ENCODE data around the gene GPATCH2.
"Not testable (repeated sequence)": the region's sequence is repeated elsewhere in the genome, so short reads cannot be mapped to it uniquely, and the experiment has no call there.

Gene GPATCH2

GRCh38 chr1:217524787-217525520, 105.9 kb downstream of the GPATCH2 start:
- DNase-seq: no peak

- DNase-seq: not testable (repeated sequence)
Measured at GRCh38 chr1:217523921-217524320, 107.0 kb downstream of the GPATCH2 start.

- no peak for DNase-seq
Measured at GRCh38 chr1:217522277-217522676, 108.6 kb downstream of the GPATCH2 start.

GRCh38 chr1:217521317-217521716, 109.6 kb downstream of the GPATCH2 start:
- no peak for DNase-seq

- no peak for DNase-seq
Measured at GRCh38 chr1:217506878-217507277, 124.0 kb downstream of the GPATCH2 start.

GRCh38 chr1:217498209-217498608, 132.7 kb downstream of the GPATCH2 start:
- DNase-seq: no peak

GRCh38 chr1:217495249-217495648, 135.6 kb downstream of the GPATCH2 start:
- DNase-seq: no peak

- DNase-seq: no peak
Measured at GRCh38 chr1:217494767-217495166, 136.1 kb downstream of the GPATCH2 start.

GRCh38 chr1:217493290-217493689, 137.6 kb downstream of the GPATCH2 start:
- DNase-seq: no peak

GRCh38 chr1:217484871-217485270, 146.0 kb downstream of the GPATCH2 start:
- DNase-seq: no peak

GRCh38 chr1:217482356-217483102, 148.4 kb downstream of the GPATCH2 start:
- DNase-seq: peak; percentile 71

- no peak for DNase-seq
Measured at GRCh38 chr1:217478450-217478849, 152.4 kb downstream of the GPATCH2 start.

- DNase-seq: no peak
Measured at GRCh38 chr1:217472915-217473314, 158.0 kb downstream of the GPATCH2 start.

GRCh38 chr1:217471403-217471802, 159.5 kb downstream of the GPATCH2 start:
- no peak for DNase-seq

- DNase-seq: no peak
Measured at GRCh38 chr1:217469983-217470382, 160.9 kb downstream of the GPATCH2 start.

- no peak for DNase-seq
Measured at GRCh38 chr1:217465102-217465501, 165.8 kb downstream of the GPATCH2 start.

GRCh38 chr1:217462666-217463065, 168.2 kb downstream of the GPATCH2 start:
- DNase-seq: no peak

GRCh38 chr1:217462159-217462558, 168.7 kb downstream of the GPATCH2 start:
- DNase-seq: no peak

- DNase-seq: no peak
Measured at GRCh38 chr1:217457016-217457415, 173.9 kb downstream of the GPATCH2 start.

GRCh38 chr1:217456261-217456660, 174.6 kb downstream of the GPATCH2 start:
- no peak for DNase-seq

GRCh38 chr1:217453816-217454215, 177.1 kb downstream of the GPATCH2 start:
- no peak for DNase-seq

- DNase-seq: no peak
Measured at GRCh38 chr1:217449370-217449769, 181.5 kb downstream of the GPATCH2 start.

- DNase-seq: no peak
Measured at GRCh38 chr1:217443845-217444244, 187.0 kb downstream of the GPATCH2 start.

GRCh38 chr1:217437376-217437775, 193.5 kb downstream of the GPATCH2 start:
- DNase-seq: no peak

Data from stimulated activated CD4-positive, alpha-beta T cell treated with anti-CD3 and anti-CD28 coated beads, Interleukin-1b, Interleukin-23, amount 100 ng/mL, for 48 hours (primary cell).